Measurements from ENCODE around the gene KIF6. TPM values are rescaled to one million over a fixed set of nuclear protein-coding genes. Genes with fewer than 3 reads are reported as not detected.
"Not testable (repeated sequence)": the region's sequence is repeated elsewhere in the genome, so short reads cannot be mapped to it uniquely, and the experiment has no call there.

The KIF6 gene
- total and polyA plus RNA-seq, 2 donors (not counting 1 experiment from before 2014, with no cell fraction given) = not detected

- TF ChIP-seq, protein P1, sequence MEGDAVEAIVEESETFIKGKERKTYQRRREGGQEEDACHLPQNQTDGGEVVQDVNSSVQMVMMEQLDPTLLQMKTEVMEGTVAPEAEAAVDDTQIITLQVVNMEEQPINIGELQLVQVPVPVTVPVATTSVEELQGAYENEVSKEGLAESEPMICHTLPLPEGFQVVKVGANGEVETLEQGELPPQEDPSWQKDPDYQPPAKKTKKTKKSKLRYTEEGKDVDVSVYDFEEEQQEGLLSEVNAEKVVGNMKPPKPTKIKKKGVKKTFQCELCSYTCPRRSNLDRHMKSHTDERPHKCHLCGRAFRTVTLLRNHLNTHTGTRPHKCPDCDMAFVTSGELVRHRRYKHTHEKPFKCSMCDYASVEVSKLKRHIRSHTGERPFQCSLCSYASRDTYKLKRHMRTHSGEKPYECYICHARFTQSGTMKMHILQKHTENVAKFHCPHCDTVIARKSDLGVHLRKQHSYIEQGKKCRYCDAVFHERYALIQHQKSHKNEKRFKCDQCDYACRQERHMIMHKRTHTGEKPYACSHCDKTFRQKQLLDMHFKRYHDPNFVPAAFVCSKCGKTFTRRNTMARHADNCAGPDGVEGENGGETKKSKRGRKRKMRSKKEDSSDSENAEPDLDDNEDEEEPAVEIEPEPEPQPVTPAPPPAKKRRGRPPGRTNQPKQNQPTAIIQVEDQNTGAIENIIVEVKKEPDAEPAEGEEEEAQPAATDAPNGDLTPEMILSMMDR (IDR thresholded peaks at IDR 0.05) = no peak
- no peak for TF ChIP-seq EZH2 (IDR thresholded peaks at IDR 0.05; ENCODE audit: borderline replicate concordance, insufficient read depth, low read depth, low read length, poor library complexity, severe bottlenecking)
- H3K9me3 Mint-ChIP-seq (ENCODE audit: insufficient read depth) = peaks cover 4% of the 10 kb centered on the region
- WGBS (ENCODE audit: insufficient coverage) = no CpG with 5 or more reads among the region's 4 CpGs
- DNase-seq (no peak), ATAC-seq (ENCODE audit: low read depth) (no peak)
- no peak overlapping the region for H3K4me2 ChIP-seq (replicated peaks; ENCODE audit: low read depth, low read length, poor library complexity, severe bottlenecking)
- H3K4me3 Mint-ChIP-seq = no peak overlapping the region
- intact Hi-C loops (cut with micrococcal nuclease) = no loop called here
- no peaks in the 10 kb centered on the region for H3K27me3 ChIP-seq (replicated peaks in 1 of 4; ENCODE audit: control extremely low read depth in 1 of 4, control insufficient read depth in 3 of 4, insufficient read depth in 4 of 4, low read length in 3 of 4)
- H3K27me3 Mint-ChIP-seq = peaks cover 25% of the 10 kb centered on the region
- H3K27ac ChIP-seq (ENCODE audit: low read length in 2 of 2) = no peak overlapping the region
- no peaks in the 10 kb centered on the region for H3K4me1 Mint-ChIP-seq
- no peak overlapping the region for H3K9ac ChIP-seq (ENCODE audit: low read length)
- no peaks in the 10 kb centered on the region for H3K79me2 ChIP-seq (ENCODE audit: control insufficient read depth, insufficient read depth, low read length)
- H2AFZ ChIP-seq (ENCODE audit: insufficient read depth, low read depth, low read length, poor library complexity, severe bottlenecking) = no peak overlapping the region
- no peaks in the 10 kb centered on the region for H4K20me1 ChIP-seq (ENCODE audit: control insufficient read depth, insufficient read depth, low read length, poor library complexity, severe bottlenecking)
- no peaks in the 10 kb centered on the region for H3K9me3 ChIP-seq (ENCODE audit: control extremely low read depth in 1 of 3, control insufficient read depth in 2 of 3, insufficient read depth in 1 of 3, low read length in 2 of 3)
- ChIA-PET CTCF (no interaction called here), POLR2A (no interaction called here)
- no peak overlapping the region for H3K27ac Mint-ChIP-seq
- no peaks in the 10 kb centered on the region for H3K4me1 ChIP-seq (ENCODE audit: control insufficient read depth in 2 of 2, insufficient read depth in 2 of 2, low read length in 2 of 2)
- H3K36me3 ChIP-seq (replicated peaks in 1 of 2; ENCODE audit: control extremely low read depth in 1 of 2, control insufficient read depth in 1 of 2, extremely low read depth in 1 of 2, insufficient read depth in 2 of 2, low read length in 1 of 2) = no peaks in the 10 kb centered on the region
- H3K4me3 ChIP-seq (ENCODE audit: control extremely low read depth in 1 of 5, extremely low read depth in 1 of 5, insufficient read depth in 1 of 5, low read depth in 2 of 5, low read length in 4 of 5) = no peak overlapping the region
These were observed 43.5 kb downstream of the KIF6 start for GRCh38 chr6:39681674-39682121.

DNA sequence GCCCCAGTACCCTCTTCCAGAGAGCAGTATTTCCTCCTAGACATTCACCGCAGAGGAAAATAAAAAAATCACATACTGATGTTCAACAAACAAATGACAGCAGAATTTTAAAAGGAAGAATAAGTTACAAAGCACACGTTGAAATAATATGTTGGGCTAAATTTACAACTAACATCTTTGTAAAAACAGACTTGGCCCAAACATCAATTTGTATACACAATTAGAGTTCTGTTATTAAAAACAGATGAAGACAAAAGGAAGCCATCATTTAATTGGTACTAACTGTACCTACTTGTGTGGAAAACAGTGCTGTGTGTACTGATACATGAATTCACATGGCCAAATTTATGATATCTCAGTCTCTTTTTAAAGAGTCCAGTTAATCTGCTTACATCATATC, 46.3 kb downstream of the KIF6 start:
- ChIA-PET CTCF (no interaction called here), POLR2A (no interaction called here)
- H4K20me1 ChIP-seq (ENCODE audit: control insufficient read depth, insufficient read depth, low read length, poor library complexity, severe bottlenecking) = no peaks in the 10 kb centered on the region
- ATAC-seq (ENCODE audit: low read depth) (no peak), DNase-seq (no peak)
- no peak overlapping the region for H3K27ac Mint-ChIP-seq
- H3K27ac ChIP-seq (ENCODE audit: low read length in 2 of 2) = no peak overlapping the region
- no peaks in the 10 kb centered on the region for H3K4me1 Mint-ChIP-seq
- TF ChIP-seq, protein P1 (IDR thresholded peaks at IDR 0.05) = no peak
- no peak for TF ChIP-seq EZH2 (IDR thresholded peaks at IDR 0.05; ENCODE audit: borderline replicate concordance, insufficient read depth, low read depth, low read length, poor library complexity, severe bottlenecking)
- H3K4me1 ChIP-seq (ENCODE audit: control insufficient read depth in 2 of 2, insufficient read depth in 2 of 2, low read length in 2 of 2) = no peaks in the 10 kb centered on the region
- H3K36me3 ChIP-seq (replicated peaks in 1 of 2; ENCODE audit: control extremely low read depth in 1 of 2, control insufficient read depth in 1 of 2, extremely low read depth in 1 of 2, insufficient read depth in 2 of 2, low read length in 1 of 2) = no peaks in the 10 kb centered on the region
- peaks cover 0 to 3% (median 0%) of the 10 kb centered on the region in 4 experiments for H3K27me3 ChIP-seq (replicated peaks in 1 of 4; ENCODE audit: control extremely low read depth in 1 of 4, control insufficient read depth in 3 of 4, insufficient read depth in 4 of 4, low read length in 3 of 4)
- H3K4me2 ChIP-seq (replicated peaks; ENCODE audit: low read depth, low read length, poor library complexity, severe bottlenecking) = no peak overlapping the region
- intact Hi-C loops (cut with micrococcal nuclease) = no loop called here
- H3K4me3 Mint-ChIP-seq = no peak overlapping the region
- no peaks in the 10 kb centered on the region for H3K79me2 ChIP-seq (ENCODE audit: control insufficient read depth, insufficient read depth, low read length)
- peaks cover 27% of the 10 kb centered on the region for H3K27me3 Mint-ChIP-seq
- no peak overlapping the region for H3K9ac ChIP-seq (ENCODE audit: low read length)
- H2AFZ ChIP-seq (ENCODE audit: insufficient read depth, low read depth, low read length, poor library complexity, severe bottlenecking) = no peak overlapping the region
- no CpG with 5 or more reads among the region's 2 CpGs for WGBS (ENCODE audit: insufficient coverage)
- no peaks in the 10 kb centered on the region for H3K9me3 ChIP-seq (ENCODE audit: control extremely low read depth in 1 of 3, control insufficient read depth in 2 of 3, insufficient read depth in 1 of 3, low read length in 2 of 3)
- peaks cover 2% of the 10 kb centered on the region for H3K9me3 Mint-ChIP-seq (ENCODE audit: insufficient read depth)
- H3K4me3 ChIP-seq (ENCODE audit: control extremely low read depth in 1 of 5, extremely low read depth in 1 of 5, insufficient read depth in 1 of 5, low read depth in 2 of 5, low read length in 4 of 5) = no peak overlapping the region

GRCh38 chr6:39677318-39677717, 47.9 kb downstream of the KIF6 start:
- POLR2A ChIA-PET; DNase-seq; H3K9me3 Mint-ChIP-seq (ENCODE audit: insufficient read depth); H3K4me1 Mint-ChIP-seq; H3K27ac Mint-ChIP-seq; CTCF ChIA-PET; H4K20me1 ChIP-seq (ENCODE audit: control insufficient read depth, insufficient read depth, low read length, poor library complexity, severe bottlenecking); ATAC-seq (ENCODE audit: low read depth); H3K9me3 ChIP-seq (ENCODE audit: control extremely low read depth in 1 of 3, control insufficient read depth in 2 of 3, insufficient read depth in 1 of 3, low read length in 2 of 3); H3K79me2 ChIP-seq (ENCODE audit: control insufficient read depth, insufficient read depth, low read length); H3K9ac ChIP-seq (ENCODE audit: low read length); H3K4me2 ChIP-seq (replicated peaks; ENCODE audit: low read depth, low read length, poor library complexity, severe bottlenecking); H3K27me3 ChIP-seq (replicated peaks in 1 of 4; ENCODE audit: control extremely low read depth in 1 of 4, control insufficient read depth in 3 of 4, insufficient read depth in 4 of 4, low read length in 3 of 4); H3K4me1 ChIP-seq (ENCODE audit: control insufficient read depth in 2 of 2, insufficient read depth in 2 of 2, low read length in 2 of 2); H3K36me3 ChIP-seq (replicated peaks in 1 of 2; ENCODE audit: control extremely low read depth in 1 of 2, control insufficient read depth in 1 of 2, extremely low read depth in 1 of 2, insufficient read depth in 2 of 2, low read length in 1 of 2); H2AFZ ChIP-seq (ENCODE audit: insufficient read depth, low read depth, low read length, poor library complexity, severe bottlenecking); H3K27ac ChIP-seq (ENCODE audit: low read length in 2 of 2); H3K4me3 Mint-ChIP-seq; H3K4me3 ChIP-seq (ENCODE audit: control extremely low read depth in 1 of 5, extremely low read depth in 1 of 5, insufficient read depth in 1 of 5, low read depth in 2 of 5, low read length in 4 of 5); intact Hi-C loops (cut with micrococcal nuclease): not testable (repeated sequence)
- no CpG with 5 or more reads among the region's 3 CpGs for WGBS (ENCODE audit: insufficient coverage)
- H3K27me3 Mint-ChIP-seq = peaks cover 24% of the 10 kb centered on the region

Data from B cell (primary cell).